ENCODE measurements around the gene MMP24OS.

The MMP24OS gene

GRCh38 chr20:35297740-35298139 is 19.8 kb upstream of the MMP24OS start:
- H3K79me2 ChIP-seq (ENCODE audit: low read length): no peaks in the 10 kb centered on the region
- no peak overlapping the region for H2AFZ ChIP-seq (ENCODE audit: low read depth, low read length)
- H3K9ac ChIP-seq (ENCODE audit: low read length): no peak overlapping the region

GRCh38 chr20:35297155-35297554 is 19.2 kb upstream of the MMP24OS start:
- Histone ChIP-seq H3K4me3 (ENCODE audit: low read length) (no peak overlapping the region), H3K79me2 (ENCODE audit: low read length) (no peaks in the 10 kb centered on the region), H3K4me2 (ENCODE audit: low read length) (no peak overlapping the region), H3K27ac (ENCODE audit: low read length) (no peak overlapping the region), H3K9me3 (ENCODE audit: insufficient read depth, low read length) (no peaks in the 10 kb centered on the region), H3K27me3 (ENCODE audit: low read depth, low read length) (no peaks in the 10 kb centered on the region), H3K4me1 (ENCODE audit: low read length) (peaks cover 1% of the 10 kb centered on the region), H3K36me3 (replicated peaks; ENCODE audit: low read depth, low read length) (no peaks in the 10 kb centered on the region), H2AFZ (ENCODE audit: low read depth, low read length) (no peak overlapping the region), H3K9ac (ENCODE audit: low read length) (no peak overlapping the region), H4K20me1 (ENCODE audit: insufficient read depth, low read length) (no peaks in the 10 kb centered on the region)
- TF ChIP-seq EZH2phosphoT487 (IDR thresholded peaks at IDR 0.05; ENCODE audit: low read depth) (no peak), CTCF (IDR thresholded peaks at IDR 0.05; ENCODE audit: low read depth, low read length) (no peak)

More at GRCh38 chr20:35297740-35298139, 19.8 kb upstream of the MMP24OS start:
- peaks cover 7% of the 10 kb centered on the region for H3K4me1 ChIP-seq (ENCODE audit: low read length)
- no peaks in the 10 kb centered on the region for H4K20me1 ChIP-seq (ENCODE audit: insufficient read depth, low read length)
- H3K27ac ChIP-seq (ENCODE audit: low read length): no peak overlapping the region
- H3K9me3 ChIP-seq (ENCODE audit: insufficient read depth, low read length): no peaks in the 10 kb centered on the region
- no peak overlapping the region for H3K4me3 ChIP-seq (ENCODE audit: low read length)
- H3K36me3 ChIP-seq (replicated peaks; ENCODE audit: low read depth, low read length): no peaks in the 10 kb centered on the region
- H3K27me3 ChIP-seq (ENCODE audit: low read depth, low read length): no peaks in the 10 kb centered on the region
- TF ChIP-seq CTCF (IDR thresholded peaks at IDR 0.05; ENCODE audit: low read depth, low read length) (no peak), EZH2phosphoT487 (IDR thresholded peaks at IDR 0.05; ENCODE audit: low read depth) (no peak)
- H3K4me2 ChIP-seq (ENCODE audit: low read length): no peak overlapping the region

- Histone ChIP-seq H3K4me2 (ENCODE audit: low read length) (no peak overlapping the region), H3K4me1 (ENCODE audit: low read length) (no peaks in the 10 kb centered on the region), H3K9me3 (ENCODE audit: insufficient read depth, low read length) (no peaks in the 10 kb centered on the region), H3K36me3 (replicated peaks; ENCODE audit: low read depth, low read length) (no peaks in the 10 kb centered on the region), H2AFZ (ENCODE audit: low read depth, low read length) (no peak overlapping the region), H3K27ac (ENCODE audit: low read length) (no peak overlapping the region), H3K27me3 (ENCODE audit: low read depth, low read length) (no peaks in the 10 kb centered on the region), H3K9ac (ENCODE audit: low read length) (no peak overlapping the region), H4K20me1 (ENCODE audit: insufficient read depth, low read length) (no peaks in the 10 kb centered on the region), H3K4me3 (ENCODE audit: low read length) (no peak overlapping the region), H3K79me2 (ENCODE audit: low read length) (no peaks in the 10 kb centered on the region)
- no peak for TF ChIP-seq EZH2phosphoT487 (IDR thresholded peaks at IDR 0.05; ENCODE audit: low read depth)
- TF ChIP-seq CTCF (IDR thresholded peaks at IDR 0.05; ENCODE audit: low read depth, low read length): no peak
Observed at GRCh38 chr20:35296101-35296554, 18.2 kb upstream of the MMP24OS start.

- no peak overlapping the region for H3K27ac ChIP-seq (ENCODE audit: low read length)
- no peak for TF ChIP-seq CTCF (IDR thresholded peaks at IDR 0.05; ENCODE audit: low read depth, low read length)
- no peak for TF ChIP-seq EZH2phosphoT487 (IDR thresholded peaks at IDR 0.05; ENCODE audit: low read depth)
- H3K9ac ChIP-seq (ENCODE audit: low read length): no peak overlapping the region
- H3K9me3 ChIP-seq (ENCODE audit: insufficient read depth, low read length): no peaks in the 10 kb centered on the region
- H3K36me3 ChIP-seq (replicated peaks; ENCODE audit: low read depth, low read length): no peaks in the 10 kb centered on the region
- no peaks in the 10 kb centered on the region for H4K20me1 ChIP-seq (ENCODE audit: insufficient read depth, low read length)
- no peak overlapping the region for H3K4me2 ChIP-seq (ENCODE audit: low read length)
- no peaks in the 10 kb centered on the region for H3K27me3 ChIP-seq (ENCODE audit: low read depth, low read length)
- H3K4me1 ChIP-seq (ENCODE audit: low read length): no peaks in the 10 kb centered on the region
- no peaks in the 10 kb centered on the region for H3K79me2 ChIP-seq (ENCODE audit: low read length)
- no peak overlapping the region for H2AFZ ChIP-seq (ENCODE audit: low read depth, low read length)
- no peak overlapping the region for H3K4me3 ChIP-seq (ENCODE audit: low read length)
Observed at GRCh38 chr20:35295674-35296073, 17.8 kb upstream of the MMP24OS start.

Data from OCI-LY3 (cell line).